Forelimb muscle (tissue), 1 donor: Measurements from ENCODE around the gene ERCC6. TPM values are rescaled to one million over a fixed set of nuclear protein-coding genes. Genes with fewer than 3 reads are reported as not detected.

Experiments used
- DNase-seq: peaks from one replicate; pipeline ENCODE4 v3.0.0-alpha.2; 2013; ENCODE audit warnings: low read depth
- polyA plus RNA-seq: library from polyadenylated mRNA; unstranded; fragments of 120-200 nt; gene quantifications from one replicate; pipeline ENCODE4 v1.2.1, GENCODE V29; 2013; ENCODE audit not compliant: insufficient read length

The ERCC6 gene
- polyA plus RNA-seq: 10.6 TPM

DNA sequence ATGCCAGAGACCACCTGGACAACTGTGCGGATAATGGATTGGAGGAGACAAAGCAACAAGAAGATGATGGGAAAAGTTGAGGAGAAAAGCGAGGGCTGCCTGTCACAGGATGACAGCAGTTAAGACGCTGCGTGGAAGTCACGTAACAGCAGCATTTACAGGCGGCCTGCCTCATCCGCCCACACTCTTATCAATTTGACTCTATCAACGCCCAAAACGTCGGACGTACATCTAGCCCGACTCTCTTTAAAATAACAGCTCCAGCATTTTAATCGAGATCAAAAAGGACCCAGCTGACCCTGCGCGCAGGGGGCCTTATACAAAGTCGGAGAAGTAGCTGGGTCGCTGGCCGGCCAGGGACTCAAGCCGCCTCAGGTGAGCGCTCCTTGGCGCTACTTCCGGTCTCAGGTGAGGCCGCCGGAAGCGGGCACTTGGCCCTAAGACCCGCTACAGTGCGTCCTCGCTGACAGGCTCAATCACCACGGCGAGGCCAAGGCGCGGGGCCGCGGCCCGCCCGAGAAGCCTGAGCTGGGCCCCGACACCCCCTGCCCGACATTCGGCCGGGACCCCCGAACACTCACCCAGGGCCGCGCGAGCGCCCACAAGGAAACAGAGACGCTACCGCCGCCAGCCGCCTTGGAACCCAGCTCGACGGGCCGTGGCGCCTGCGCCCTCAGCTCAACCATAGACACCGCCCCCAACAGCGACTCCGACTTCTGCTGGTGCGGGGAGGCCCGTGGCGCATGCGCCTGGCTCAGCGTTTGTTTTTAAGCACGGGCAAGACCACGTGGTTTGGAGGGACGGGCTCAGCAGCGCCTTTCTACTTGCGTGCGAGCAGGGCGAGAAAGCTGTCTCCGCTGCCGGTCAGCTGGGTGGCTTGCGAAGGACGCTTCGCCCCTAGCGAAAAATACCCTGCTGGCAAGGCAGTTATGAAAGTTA, at the start of gene ERCC6:
TSS of gene ERCC6 (minus strand) at position 741 of the 939 bp plus-strand sequence.
- peak; percentile 95 for DNase-seq

- no peak for DNase-seq
Measured at GRCh38 chr10:49587981-49588380, 49.1 kb upstream of the ERCC6 start.

DNA sequence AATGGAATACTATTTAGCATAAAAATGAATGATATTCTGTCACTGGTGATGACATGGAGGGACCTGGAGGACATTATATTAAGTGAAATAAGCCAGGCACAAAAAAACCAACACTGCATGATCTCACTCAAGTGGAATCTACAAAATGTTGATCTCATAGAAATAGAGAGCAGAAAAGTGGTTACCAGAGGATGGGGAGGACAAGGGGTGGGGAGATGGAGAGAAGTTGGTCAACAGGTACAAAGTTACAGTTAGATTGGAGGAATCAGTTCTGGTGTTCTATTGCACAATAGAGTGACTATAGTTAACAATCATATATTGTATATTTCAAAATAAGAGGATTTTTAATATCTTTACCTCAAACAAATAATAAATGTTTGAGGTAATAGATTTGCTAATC, 46.5 kb upstream of the ERCC6 start:
- DNase-seq: no peak

GRCh38 chr10:49579621-49580020, 40.7 kb upstream of the ERCC6 start:
- DNase-seq: no peak

DNA sequence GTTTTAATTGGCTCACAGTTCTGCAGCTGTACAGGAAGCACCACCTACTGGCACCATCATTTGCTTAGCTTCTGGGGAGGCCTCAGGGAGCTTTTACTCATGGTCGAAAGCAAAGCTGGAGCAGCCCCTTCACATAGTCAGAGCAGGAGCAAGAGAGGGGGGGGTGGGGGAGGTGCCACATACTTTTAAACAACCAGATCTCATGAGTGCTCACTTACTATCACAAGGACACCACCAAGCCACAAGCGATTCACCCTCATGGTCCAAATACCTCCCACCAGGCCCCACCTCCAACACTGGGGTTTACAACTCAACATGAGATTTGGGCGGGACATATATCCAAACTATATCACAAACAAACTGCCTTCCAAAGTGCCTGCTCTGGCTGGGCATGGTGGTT, 39.5 kb upstream of the ERCC6 start:
- no peak for DNase-seq

DNA sequence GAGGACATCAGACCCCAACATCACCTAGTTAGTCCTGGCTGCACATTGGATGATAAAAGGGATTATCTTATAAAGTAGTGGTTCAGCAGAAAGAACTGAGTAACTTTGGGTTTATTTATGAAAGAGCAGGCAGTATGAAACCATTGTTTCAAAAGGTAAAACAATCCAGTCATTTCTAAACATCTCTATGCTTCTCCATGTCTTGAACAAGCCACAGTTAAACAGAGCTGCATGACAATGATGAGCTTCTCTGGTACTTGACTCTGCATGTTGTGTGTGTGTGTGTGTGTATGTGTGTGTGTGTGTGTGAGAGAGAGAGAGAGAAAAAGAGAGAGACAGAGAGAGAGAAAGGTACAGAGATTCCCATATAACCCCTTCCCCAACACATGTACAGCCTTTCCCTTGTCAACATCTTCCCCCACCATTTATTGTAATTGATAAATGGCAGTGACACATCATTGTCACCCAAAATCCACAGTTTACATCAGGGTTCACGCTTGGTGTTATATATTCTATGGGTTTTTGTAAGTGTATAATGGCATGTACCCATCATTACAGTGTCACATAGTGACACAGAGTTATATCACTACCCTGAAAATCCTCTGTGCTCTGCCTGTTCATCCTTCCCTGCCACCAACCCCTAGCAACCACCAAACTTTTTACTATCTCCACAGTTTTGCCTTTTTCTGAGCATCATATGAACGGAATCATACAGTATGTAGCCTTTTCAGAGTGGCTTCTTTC, 38.4 kb upstream of the ERCC6 start:
- DNase-seq: no peak

GRCh38 chr10:49575489-49576072, 36.7 kb upstream of the ERCC6 start:
- DNase-seq: no peak

- no peak for DNase-seq
Measured at GRCh38 chr10:49572594-49573114, 33.7 kb upstream of the ERCC6 start.

GRCh38 chr10:49571388-49571787, 32.5 kb upstream of the ERCC6 start:
- DNase-seq: no peak

GRCh38 chr10:49569031-49569631, 30.2 kb upstream of the ERCC6 start:
- DNase-seq: no peak

- no peak for DNase-seq
Measured at GRCh38 chr10:49568235-49568634, 29.3 kb upstream of the ERCC6 start.

GRCh38 chr10:49567810-49568209, 28.9 kb upstream of the ERCC6 start:
- DNase-seq: no peak

GRCh38 chr10:49564461-49565009, 25.6 kb upstream of the ERCC6 start:
- DNase-seq: no peak

DNA sequence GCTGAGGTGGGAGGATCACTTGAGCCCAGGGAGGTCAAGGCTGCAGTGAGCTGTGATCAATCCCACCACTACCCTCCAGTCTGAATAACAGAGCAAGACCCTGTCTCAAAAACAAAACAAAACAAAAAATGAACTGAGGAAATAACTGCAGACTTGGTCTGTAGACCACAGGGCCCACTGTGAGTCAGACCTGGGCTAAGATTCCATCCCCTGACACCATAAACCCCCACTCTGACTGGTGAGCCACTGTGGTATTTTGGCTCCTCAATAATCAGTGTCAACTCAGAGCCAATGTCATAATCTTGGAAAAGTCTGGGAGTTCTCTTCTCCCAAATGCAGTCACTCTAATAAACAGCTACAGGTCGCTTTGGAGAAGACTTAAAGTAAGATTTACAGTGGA, 24.0 kb upstream of the ERCC6 start:
- no peak for DNase-seq

DNA sequence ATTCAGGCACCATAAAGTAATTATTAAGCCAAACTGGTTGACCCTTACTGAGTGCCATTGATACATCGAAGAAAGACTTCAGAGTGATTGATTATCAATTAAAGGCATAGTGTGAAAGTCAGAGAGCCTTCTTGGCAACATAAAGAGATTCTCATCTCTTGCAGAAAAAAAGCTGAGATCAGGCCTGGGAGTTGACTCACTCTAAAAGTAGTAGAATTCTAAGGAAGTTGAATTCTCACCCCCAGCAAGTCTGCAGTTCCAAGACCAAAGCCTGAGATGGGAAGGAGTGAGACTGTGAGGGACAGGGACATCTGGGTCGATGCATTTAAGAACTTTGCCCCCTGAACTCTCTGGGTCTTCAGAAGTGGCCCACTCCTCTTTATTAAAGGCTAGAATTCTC, 21.6 kb upstream of the ERCC6 start:
- no peak for DNase-seq

DNA sequence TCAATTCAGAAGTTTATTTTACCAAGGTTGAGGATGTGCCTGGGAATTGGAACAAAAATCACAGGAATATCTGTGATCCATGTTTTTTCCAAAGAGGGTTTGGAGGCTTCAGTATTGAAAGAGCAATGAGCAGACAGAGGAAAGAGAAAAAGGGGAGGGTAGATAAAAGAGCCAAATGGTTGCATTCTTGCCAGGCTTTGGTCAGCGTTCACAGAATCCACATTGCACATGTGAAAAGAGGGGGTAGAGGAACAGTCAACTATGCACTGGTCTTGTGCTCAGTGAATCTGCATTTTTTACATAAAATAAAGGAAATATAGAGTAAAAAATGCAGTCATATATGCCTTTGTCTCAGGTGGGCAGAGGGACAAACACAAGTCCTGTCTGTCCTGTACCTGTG, 20.6 kb upstream of the ERCC6 start:
- DNase-seq: no peak

DNA sequence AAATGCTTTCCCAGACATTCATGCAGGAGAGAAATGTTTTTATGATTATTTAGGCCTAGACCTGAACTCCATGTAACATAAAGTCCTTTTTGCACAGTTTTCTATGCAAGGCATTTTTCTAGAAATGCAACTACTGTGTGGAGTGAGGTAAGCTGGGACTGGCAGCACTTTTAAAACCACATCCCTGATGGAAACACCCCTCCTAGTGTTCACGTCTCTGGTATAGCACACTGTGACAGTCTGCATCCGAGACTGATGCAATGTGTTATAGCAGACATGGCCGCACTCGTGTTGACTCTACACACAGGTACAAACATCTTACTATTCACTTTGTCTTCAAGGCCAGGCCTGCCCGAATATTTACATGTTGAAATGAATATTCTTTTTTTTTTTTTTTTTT, 19.3 kb upstream of the ERCC6 start:
- DNase-seq: no peak

- DNase-seq: no peak
Measured at GRCh38 chr10:49557681-49558080, 18.8 kb upstream of the ERCC6 start.

DNA sequence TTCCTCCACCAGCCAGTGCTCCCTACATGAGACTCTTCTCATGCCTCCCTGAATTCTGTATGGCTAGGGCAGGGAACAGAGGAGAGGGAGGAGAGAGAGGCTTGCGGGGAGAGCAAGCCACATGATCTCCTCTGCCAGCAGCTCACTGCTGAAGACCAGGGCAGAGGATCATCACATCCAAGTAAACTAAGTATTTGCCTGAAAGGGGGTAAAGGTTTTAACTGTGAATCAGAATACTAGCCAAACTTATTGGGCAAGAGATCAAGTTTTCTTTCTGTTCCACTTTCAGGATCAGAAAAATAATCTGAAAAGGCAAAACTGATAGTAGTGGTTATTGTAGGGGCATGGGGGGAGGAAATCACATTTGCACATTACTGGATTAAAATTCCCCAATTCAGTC, 17.8 kb upstream of the ERCC6 start:
- no peak for DNase-seq

DNA sequence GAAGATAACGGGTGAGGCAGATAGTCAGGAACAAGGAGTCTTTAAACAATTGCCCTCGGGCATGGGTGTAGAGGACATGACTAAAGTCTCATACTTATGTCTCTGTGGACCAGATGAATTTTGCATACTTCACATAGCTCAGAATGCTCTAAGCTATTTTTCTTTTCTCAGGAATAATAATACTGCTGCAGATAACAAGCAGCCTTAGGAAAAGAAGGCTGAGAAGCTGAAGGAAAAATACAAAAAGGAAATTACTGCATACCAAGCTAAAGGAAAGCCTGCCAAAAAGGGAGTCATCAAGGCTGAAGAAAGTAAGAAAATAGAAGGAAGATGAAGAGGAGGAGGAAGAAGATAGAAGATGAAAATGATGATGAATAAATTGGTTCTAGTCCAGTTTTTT, 13.4 kb upstream of the ERCC6 start:
- no peak for DNase-seq

DNA sequence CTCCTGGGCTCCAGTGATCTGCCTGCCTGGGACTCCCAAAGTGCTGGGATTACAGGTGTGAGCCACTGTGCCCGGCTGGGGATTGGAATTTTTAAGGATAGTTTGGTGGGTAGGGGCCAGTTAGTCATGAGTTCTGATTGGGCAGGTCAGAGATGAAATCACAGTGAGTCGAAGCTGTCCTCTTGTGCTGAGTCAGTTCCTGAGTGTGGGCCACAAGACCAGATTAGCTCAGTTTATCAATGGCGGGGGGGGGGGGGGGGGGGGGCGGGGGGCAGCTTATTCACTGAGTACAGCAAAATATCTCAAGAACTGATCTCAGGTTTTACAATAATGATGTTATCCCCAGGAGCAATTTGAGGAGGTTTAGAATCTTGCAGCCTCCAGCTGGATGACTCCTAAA, 11.6 kb upstream of the ERCC6 start:
- no peak for DNase-seq
